Lower lobe of right lung (tissue), 2 donors: Measurements from ENCODE around the gene RET. TPM values are rescaled to one million over a fixed set of nuclear protein-coding genes. Genes with fewer than 3 reads are reported as not detected.

Experiments used
- ATAC-seq, 2 donors: fragments of 200-7000 bp; cut with Tn5 transposase; one replicate each; pipeline ENCODE4 v1.9.1; 2020 to 2022; ENCODE audit warnings: mild to moderate bottlenecking in 2 of 2, moderate library complexity in 2 of 2
- DNase-seq: peaks from one replicate; pipeline ENCODE4 v3.0.0-alpha.2; 2020
- H3K27ac ChIP-seq: fragments of 200-600 bp; one replicate; pipeline ENCODE4 v1.8.0; 2022
- H3K27me3 ChIP-seq: fragments of 200-600 bp; one replicate; pipeline ENCODE4 v1.8.0; 2022; ENCODE audit warnings: low read depth
- H3K36me3 ChIP-seq: fragments of 200-600 bp; one replicate; pipeline ENCODE4 v1.8.0; 2022; ENCODE audit warnings: mild to moderate bottlenecking
- H3K4me1 ChIP-seq: fragments of 200-600 bp; one replicate; pipeline ENCODE4 v1.8.0; 2022
- H3K4me3 ChIP-seq: fragments of 200-600 bp; one replicate; pipeline ENCODE4 v1.8.0; 2022; ENCODE audit warnings: mild to moderate bottlenecking
- H3K9me3 ChIP-seq: fragments of 200-600 bp; one replicate; pipeline ENCODE4 v1.8.0; 2022
- CTCF ChIP-seq: fragments of 200-600 bp; IDR thresholded peaks from one replicate; pipeline ENCODE4 v1.8.0; 2022; ENCODE audit warnings: antibody characterized with exemption, mild to moderate bottlenecking
- intact Hi-C: fragments of 100-400 bp; cut with DNase I; formaldehyde crosslinking; loops from one replicate; pipeline ENCODE4 v1.11.0; 2022
- total RNA-seq: library from RNA; stranded (reverse); fragmentation: NEBNext Ultra II Directional; extraction: Animal tissue kit (Norgen Biotek cat#: 25700); gene quantifications from one replicate; pipeline ENCODE4 v1.2.1, GENCODE V29; 2021
- donor health status: DM: no; HTN: yes; CAD: no; lungs with severe emphysema.

RET gene
- total RNA-seq, 1 donor from 2014 or later, result 0.68 TPM

GRCh38 chr10:43076311-43076875 is 476 bp upstream of the RET start:
- H3K36me3 ChIP-seq, result no peaks in the 10 kb centered on the region
- H3K27ac ChIP-seq, result no peak overlapping the region
- intact Hi-C loops, result no loop called here
- ATAC-seq, result no peak
- TF ChIP-seq CTCF, result no peak
- H3K27me3 ChIP-seq, result peaks cover 56% of the 10 kb centered on the region
- peaks cover 5% of the 10 kb centered on the region for H3K4me1 ChIP-seq
- DNase-seq, result no peak
- H3K9me3 ChIP-seq, result no peaks in the 10 kb centered on the region
- peak overlapping the region; percentile 45 for H3K4me3 ChIP-seq

- Histone ChIP-seq H3K4me3 (peak overlapping the region; percentile 45), H3K27me3 (peaks cover 58% of the 10 kb centered on the region), H3K9me3 (no peaks in the 10 kb centered on the region), H3K36me3 (no peaks in the 10 kb centered on the region), H3K4me1 (peaks cover 5% of the 10 kb centered on the region), H3K27ac (no peak overlapping the region)
- intact Hi-C loops, result no loop called here
- no peak for ATAC-seq
- TF ChIP-seq CTCF, result no peak
- no peak for DNase-seq
Measured at GRCh38 chr10:43077421-43078171, 727 bp downstream of the RET start.

- Histone ChIP-seq H3K9me3 (no peaks in the 10 kb centered on the region), H3K27ac (no peak overlapping the region), H3K36me3 (no peaks in the 10 kb centered on the region), H3K4me3 (no peak overlapping the region), H3K27me3 (peaks cover 65% of the 10 kb centered on the region), H3K4me1 (peaks cover 5% of the 10 kb centered on the region)
- no peak for TF ChIP-seq CTCF
- intact Hi-C loops, result no loop called here
- DNase-seq (no peak), ATAC-seq (no peak)
Measured at GRCh38 chr10:43078175-43078985, 1.5 kb downstream of the RET start.

- DNase-seq, result no peak
- Histone ChIP-seq H3K27me3 (peaks cover 70% of the 10 kb centered on the region), H3K4me3 (no peak overlapping the region), H3K4me1 (peaks cover 5% of the 10 kb centered on the region), H3K27ac (no peak overlapping the region), H3K9me3 (no peaks in the 10 kb centered on the region), H3K36me3 (no peaks in the 10 kb centered on the region)
- intact Hi-C loops, result no loop called here
- ATAC-seq, result no peak
- peak; percentile 47 for TF ChIP-seq CTCF
Measured at GRCh38 chr10:43078986-43079273, 2.1 kb downstream of the RET start.

GRCh38 chr10:43079856-43080255 is 3.0 kb downstream of the RET start:
- intact Hi-C loops, result no loop called here
- DNase-seq (no peak), ATAC-seq (no peak)
- TF ChIP-seq CTCF, result no peak
- no peaks in the 10 kb centered on the region for H3K9me3 ChIP-seq
- peaks cover 5% of the 10 kb centered on the region for H3K4me1 ChIP-seq
- no peaks in the 10 kb centered on the region for H3K36me3 ChIP-seq
- H3K27me3 ChIP-seq, result peaks cover 66% of the 10 kb centered on the region
- no peak overlapping the region for H3K27ac ChIP-seq
- H3K4me3 ChIP-seq, result no peak overlapping the region
